HEK293T (cell line): ENCODE results near the gene FRMD5.

Experiments used
- CTCF ChIA-PET: fragments of 350-600 bp; formaldehyde crosslinking; extraction: SDS; loops from one replicate; lab custom pipeline; 2021; ENCODE audit warnings: antibody characterized with exemption, inconsistent platforms; lab: Yijun Ruan, JAX
- POLR2A ChIA-PET: fragments of 350-600 bp; formaldehyde crosslinking; extraction: SDS; loops from one replicate; lab custom pipeline; 2020; ENCODE audit warnings: antibody characterized with exemption, inconsistent platforms; lab: Yijun Ruan, JAX
- DNase-seq: peaks from one replicate; pipeline ENCODE4 v3.0.0; 2012; ENCODE audit warnings: mixed read lengths; ENCODE audit errors: extremely low spot score
- ARNT ChIP-seq: fragments of 450-650 bp; IDR thresholded peaks from 2 replicates; pipeline ENCODE4 v1.6.1; 2017; ENCODE audit warnings: mild to moderate bottlenecking
- BHLHE40 ChIP-seq: fragments of 450-650 bp; IDR thresholded peaks from 2 replicates; pipeline ENCODE4 v1.6.1; 2016; ENCODE audit warnings: mild to moderate bottlenecking, moderate library complexity, borderline replicate concordance
- CTBP1 ChIP-seq: fragments of 450-650 bp; IDR thresholded peaks from 2 replicates; pipeline ENCODE4 v1.6.1; 2016; ENCODE audit warnings: borderline replicate concordance
- ELF4 ChIP-seq: fragments of 450-650 bp; IDR thresholded peaks from 2 replicates; pipeline ENCODE4 v1.6.1; 2017; ENCODE audit warnings: antibody characterized with exemption
- FOXA1 ChIP-seq: fragments of 450-650 bp; IDR thresholded peaks from 2 replicates; pipeline ENCODE4 v1.6.1; 2016; ENCODE audit warnings: mild to moderate bottlenecking
- FOXK2 ChIP-seq: fragments of 450-650 bp; IDR thresholded peaks from 2 replicates; pipeline ENCODE4 v1.6.1; 2016; ENCODE audit warnings: mild to moderate bottlenecking
- FOXM1 ChIP-seq: fragments of 450-650 bp; IDR thresholded peaks from 2 replicates; pipeline ENCODE4 v1.6.1; 2017; ENCODE audit warnings: mild to moderate bottlenecking, borderline replicate concordance
- HDGF ChIP-seq: fragments of 450-650 bp; IDR thresholded peaks from 2 replicates; pipeline ENCODE4 v1.6.1; 2017; ENCODE audit warnings: antibody characterized with exemption, borderline replicate concordance
- L3MBTL2 ChIP-seq: fragments of 450-650 bp; conservative IDR thresholded peaks from 2 replicates; pipeline ENCODE4 v1.6.1; 2016; ENCODE audit warnings: mild to moderate bottlenecking
- LEF1 ChIP-seq: fragments of 450-650 bp; IDR thresholded peaks from 2 replicates; pipeline ENCODE4 v1.6.1; 2017; ENCODE audit warnings: mild to moderate bottlenecking, borderline replicate concordance
- NFRKB ChIP-seq: fragments of 450-650 bp; IDR thresholded peaks from 2 replicates; pipeline ENCODE4 v1.6.1; 2016; ENCODE audit warnings: mild to moderate bottlenecking, moderate library complexity
- SP1 ChIP-seq: fragments of 450-650 bp; IDR thresholded peaks from 2 replicates; pipeline ENCODE4 v1.6.1; 2017
- SUZ12 ChIP-seq: fragments of 450-650 bp; IDR thresholded peaks from 2 replicates; pipeline ENCODE4 v1.6.1; 2016; ENCODE audit warnings: mild to moderate bottlenecking
- TARDBP ChIP-seq: fragments of 450-650 bp; IDR thresholded peaks from 2 replicates; pipeline ENCODE4 v1.6.1; 2016
- ZNF384 ChIP-seq: fragments of 450-650 bp; IDR thresholded peaks from 2 replicates; pipeline ENCODE4 v1.6.1; 2016
- TF ChIP-seq, protein P1 (sequence below): fragments of 450-650 bp; IDR thresholded peaks from 2 replicates; pipeline ENCODE4 v1.6.1; 2016

Gene FRMD5

DNA sequence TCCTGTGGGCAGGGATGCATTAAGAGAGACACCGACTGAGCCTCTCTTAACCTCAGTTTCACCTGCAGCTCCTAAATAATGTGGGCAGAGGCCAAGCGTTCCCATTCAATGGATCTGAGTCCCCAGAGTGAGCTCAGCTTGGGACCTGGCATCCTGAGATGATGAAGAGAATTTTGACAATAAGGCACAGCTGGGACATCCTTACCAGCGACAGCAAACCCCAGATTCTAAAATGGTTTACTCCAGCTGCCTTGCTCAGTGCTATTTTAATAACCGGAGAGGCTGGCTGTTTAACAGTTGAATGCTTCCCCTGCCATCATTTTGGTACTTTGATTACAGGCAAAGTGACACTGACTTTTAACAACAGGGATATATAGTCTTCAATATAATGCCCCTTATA, 244.5 kb downstream of the FRMD5 start:
- no peak for DNase-seq
- TF ChIP-seq FOXK2 (no peak), SP1 (no peak), ARNT (no peak), NFRKB (no peak), CTBP1 (no peak), FOXA1 (no peak), BHLHE40 (no peak), ELF4 (no peak), TARDBP (no peak)
- TF ChIP-seq, protein P1, sequence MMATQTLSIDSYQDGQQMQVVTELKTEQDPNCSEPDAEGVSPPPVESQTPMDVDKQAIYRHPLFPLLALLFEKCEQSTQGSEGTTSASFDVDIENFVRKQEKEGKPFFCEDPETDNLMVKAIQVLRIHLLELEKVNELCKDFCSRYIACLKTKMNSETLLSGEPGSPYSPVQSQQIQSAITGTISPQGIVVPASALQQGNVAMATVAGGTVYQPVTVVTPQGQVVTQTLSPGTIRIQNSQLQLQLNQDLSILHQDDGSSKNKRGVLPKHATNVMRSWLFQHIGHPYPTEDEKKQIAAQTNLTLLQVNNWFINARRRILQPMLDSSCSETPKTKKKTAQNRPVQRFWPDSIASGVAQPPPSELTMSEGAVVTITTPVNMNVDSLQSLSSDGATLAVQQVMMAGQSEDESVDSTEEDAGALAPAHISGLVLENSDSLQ: no peak
- POLR2A ChIA-PET: no interaction called here
- CTCF ChIA-PET: interaction anchor here (1.1 kb wide), 1 partner anchor 11 kb away, joined by 4 read pairs; no protein-coding TSS in a partner anchor

DNA sequence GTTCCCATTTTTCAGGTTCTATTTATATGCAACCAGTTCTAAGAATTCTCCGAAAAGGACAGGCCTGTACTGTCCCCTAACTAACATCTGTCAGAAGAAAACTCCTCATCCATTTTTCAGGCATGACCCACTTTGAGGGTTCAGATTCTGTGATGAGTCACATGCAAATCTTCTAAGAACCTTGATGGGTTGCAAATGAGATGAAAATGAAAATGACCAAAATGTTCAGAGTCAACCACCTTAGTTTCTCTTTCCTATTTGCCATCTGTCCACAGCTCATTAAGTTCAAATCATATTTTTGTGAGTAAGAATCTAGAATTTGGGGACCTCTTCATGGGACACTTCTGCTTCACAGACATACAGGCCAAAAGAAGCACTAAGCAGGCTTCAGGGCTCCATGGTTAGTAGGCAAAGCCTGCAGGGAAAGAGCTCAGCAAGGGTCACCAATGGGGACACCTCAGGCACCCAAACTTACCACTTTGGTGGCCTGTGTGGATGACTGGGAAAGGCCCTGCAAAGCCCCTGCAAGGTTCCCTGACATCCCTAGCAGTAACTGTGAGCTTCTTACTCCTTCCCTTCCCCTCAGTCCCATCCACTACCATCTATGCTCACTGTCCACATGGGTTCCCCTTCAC, 246.3 kb downstream of the FRMD5 start:
- TF ChIP-seq NFRKB: no peak
- TF ChIP-seq FOXM1: no peak
- no peak for TF ChIP-seq SP1
- no peak for TF ChIP-seq FOXK2
- TF ChIP-seq LEF1: no peak
- TF ChIP-seq HDGF: no peak
- TF ChIP-seq, protein P1: no peak
- TF ChIP-seq BHLHE40: no peak
- TF ChIP-seq SUZ12: no peak
- no peak for TF ChIP-seq FOXA1
- no peak for TF ChIP-seq ZNF384
- no peak for TF ChIP-seq CTBP1
- TF ChIP-seq L3MBTL2: no peak
- TF ChIP-seq ELF4: no peak
- POLR2A ChIA-PET: no interaction called here
- CTCF ChIA-PET: no interaction called here
- DNase-seq: no peak

DNA sequence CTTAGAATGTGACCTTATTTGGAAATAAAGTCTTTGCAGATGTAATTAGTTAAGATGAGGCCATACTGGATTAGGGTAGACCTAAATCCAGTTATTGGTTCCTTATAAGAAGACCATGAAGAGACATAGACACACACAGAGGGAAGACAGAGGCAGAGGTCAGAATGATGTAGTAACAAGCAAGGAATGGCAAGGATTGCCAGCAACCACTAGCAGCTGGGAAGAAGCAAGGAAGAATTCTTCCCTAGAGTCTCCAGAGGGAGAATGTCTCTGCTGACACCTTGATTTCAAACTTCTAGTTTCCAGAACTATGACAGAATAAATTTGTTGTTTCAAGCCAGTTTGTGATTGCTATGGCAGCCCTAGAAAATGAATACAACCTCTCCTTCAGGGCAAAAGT, 251.6 kb downstream of the FRMD5 start:
- no peak for TF ChIP-seq LEF1
- no peak for TF ChIP-seq BHLHE40
- TF ChIP-seq, protein P1: no peak
- no peak for TF ChIP-seq TARDBP
- CTCF ChIA-PET: no interaction called here
- POLR2A ChIA-PET: no interaction called here
- DNase-seq: no peak

DNA sequence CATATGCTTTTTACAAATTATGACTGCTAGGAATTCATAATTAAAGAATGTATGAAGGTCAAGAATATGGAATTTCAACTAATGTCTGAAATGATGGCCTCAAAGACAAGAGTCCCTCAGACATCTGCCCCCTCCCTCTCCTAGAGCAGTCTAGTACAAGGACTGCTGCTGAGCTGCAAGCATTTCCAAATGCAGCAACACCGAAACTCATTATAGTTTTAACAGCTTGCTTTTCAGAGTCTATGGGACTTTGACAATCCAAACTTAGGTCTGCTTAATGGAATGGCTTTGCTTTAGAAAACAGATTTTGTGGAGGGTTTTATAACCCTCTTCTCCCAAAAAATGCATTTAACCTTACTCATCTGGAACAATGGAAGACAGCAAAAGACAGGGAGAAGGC, 252.9 kb downstream of the FRMD5 start:
- POLR2A ChIA-PET: no interaction called here
- TF ChIP-seq LEF1 (no peak), HDGF (no peak), SUZ12 (no peak), TARDBP (no peak), L3MBTL2 (no peak), FOXA1 (no peak), BHLHE40 (no peak), CTBP1 (no peak), SP1 (no peak)
- TF ChIP-seq, protein P1: no peak
- CTCF ChIA-PET: interaction anchor here (0.7 kb wide), 1 partner anchor 124 kb away, joined by 3 read pairs; no protein-coding TSS in a partner anchor
- DNase-seq: no peak

DNA sequence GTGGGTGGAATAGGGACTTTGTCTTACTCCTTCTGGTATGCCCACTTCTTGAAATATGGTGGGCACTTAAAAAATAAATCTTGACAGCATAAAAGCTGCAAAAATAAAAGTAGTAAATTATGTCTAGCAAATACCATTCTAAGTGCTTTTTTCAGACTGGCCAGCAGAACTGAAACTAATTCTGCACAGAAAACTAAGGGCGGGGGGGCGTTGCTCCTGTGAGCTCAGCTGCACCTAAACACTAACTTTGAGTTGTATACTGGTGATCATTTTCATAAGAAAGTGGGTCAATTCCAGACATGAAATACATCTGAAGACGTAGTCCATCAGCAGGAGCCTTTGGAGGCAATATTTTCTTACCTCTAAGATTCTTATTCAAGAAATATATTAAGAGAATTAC, 253.5 kb downstream of the FRMD5 start:
- TF ChIP-seq, protein P1: no peak
- TF ChIP-seq FOXK2 (no peak), ELF4 (no peak), SUZ12 (no peak), FOXA1 (no peak), L3MBTL2 (no peak), CTBP1 (no peak), ARNT (no peak), SP1 (no peak), LEF1 (no peak), ZNF384 (no peak), NFRKB (no peak), HDGF (no peak), BHLHE40 (no peak), TARDBP (no peak), FOXM1 (no peak)
- ChIA-PET CTCF (interaction anchor here (0.7 to 1.3 kb wide), 2 partner anchors 38 to 125 kb away, joined by 3 read pairs; no protein-coding TSS in a partner anchor), POLR2A (no interaction called here)
- no peak for DNase-seq
